Fibroblast of peridontal ligament (primary cell): ENCODE results near the gene NAV2.

Source experiments
- DNase-seq: peaks from one replicate; pipeline ENCODE4 v3.0.0-alpha.2; 2010; ENCODE audit errors: extremely low read depth

The NAV2 gene

GRCh38 chr11:19714387-19715363 lies 2.0 kb downstream of the NAV2 start:
- peak; percentile 52 for DNase-seq

GRCh38 chr11:19715373-19715772 lies 2.7 kb downstream of the NAV2 start:
- peak; percentile 79 for DNase-seq

- DNase-seq: no peak
Observed at GRCh38 chr11:19718051-19718450, 5.4 kb downstream of the NAV2 start.

- DNase-seq: no peak
Observed at GRCh38 chr11:19718951-19719350, 6.3 kb downstream of the NAV2 start.

- DNase-seq: no peak
Observed at GRCh38 chr11:19719960-19720359, 7.3 kb downstream of the NAV2 start.

- DNase-seq: no peak
Observed at GRCh38 chr11:19721176-19721575, 8.5 kb downstream of the NAV2 start.

GRCh38 chr11:19722702-19723101 lies 10.1 kb downstream of the NAV2 start:
- no peak for DNase-seq

GRCh38 chr11:19723572-19724342 lies 11.1 kb downstream of the NAV2 start:
- peak; percentile 22 for DNase-seq

- DNase-seq: no peak
Observed at GRCh38 chr11:19724765-19725164, 12.1 kb downstream of the NAV2 start.

- DNase-seq: no peak
Observed at GRCh38 chr11:19725379-19726079, 12.9 kb downstream of the NAV2 start.

GRCh38 chr11:19727246-19727645 lies 14.6 kb downstream of the NAV2 start:
- peak; percentile 71 for DNase-seq

GRCh38 chr11:19728436-19728835 lies 15.8 kb downstream of the NAV2 start:
- peak; percentile 57 for DNase-seq

- no peak for DNase-seq
Observed at GRCh38 chr11:19729141-19729540, 16.5 kb downstream of the NAV2 start.

- DNase-seq: no peak
Observed at GRCh38 chr11:19730373-19730772, 17.7 kb downstream of the NAV2 start.

- peak; percentile 29 for DNase-seq
Observed at GRCh38 chr11:19734171-19734570, 21.5 kb downstream of the NAV2 start.

- peak; percentile 34 for DNase-seq
Observed at GRCh38 chr11:19735157-19735908, 22.7 kb downstream of the NAV2 start.

GRCh38 chr11:19735909-19736498 lies 23.4 kb downstream of the NAV2 start:
- no peak for DNase-seq

- no peak for DNase-seq
Observed at GRCh38 chr11:19736831-19737230, 24.2 kb downstream of the NAV2 start.

- no peak for DNase-seq
Observed at GRCh38 chr11:19737575-19737974, 24.9 kb downstream of the NAV2 start.

GRCh38 chr11:19738124-19738523 lies 25.5 kb downstream of the NAV2 start:
- no peak for DNase-seq

- DNase-seq: peak; percentile 19
Observed at GRCh38 chr11:19739872-19740271, 27.2 kb downstream of the NAV2 start.
